ENCODE results near the gene PPP2R2D. TPM values are rescaled to one million over a fixed set of nuclear protein-coding genes. Genes with fewer than 3 reads are reported as not detected.

Gene PPP2R2D
- polyA plus RNA-seq, 1 experiment: 27.2 TPM

DNA sequence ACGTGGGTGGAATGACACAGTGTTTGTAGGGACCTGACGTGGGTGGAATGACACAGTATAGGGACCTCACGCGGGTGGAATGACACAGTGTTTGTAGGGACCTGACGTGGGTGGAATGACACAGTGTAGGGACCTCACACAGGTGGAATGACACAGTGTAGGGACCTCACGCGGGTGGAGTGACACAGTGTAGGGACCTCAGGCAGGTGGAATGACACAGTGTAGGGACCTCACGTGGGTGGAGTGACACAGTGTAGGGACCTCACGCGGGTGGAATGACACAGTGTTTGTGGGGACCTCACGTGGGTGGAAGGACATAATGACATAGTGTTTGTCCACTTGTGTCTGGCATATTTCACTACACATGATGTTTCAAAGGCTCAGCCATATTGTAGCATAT is 19.3 kb downstream of the PPP2R2D start:
- ChIA-PET POLR2A (no interaction called here), CTCF (no interaction called here)
- Histone ChIP-seq H3K9me3 (ENCODE audit: control insufficient read depth, insufficient read depth, low read length) (0 out of 2 replicates have a peak, but pooled peaks cover 2% of the 10 kb centered on the region), H3K27me3 (ENCODE audit: control insufficient read depth, insufficient read depth, low read length) (no peaks in the 10 kb centered on the region), H3K27ac (ENCODE audit: low read depth, low read length) (no peak overlapping the region), H3K4me3 (ENCODE audit: low read depth, low read length) (no peak overlapping the region)
- DNase-seq (ENCODE audit: low read depth, low spot score): no peak
- no peak for TF ChIP-seq CTCF (IDR thresholded peaks at IDR 0.05; ENCODE audit: low read depth, low read length)

DNA sequence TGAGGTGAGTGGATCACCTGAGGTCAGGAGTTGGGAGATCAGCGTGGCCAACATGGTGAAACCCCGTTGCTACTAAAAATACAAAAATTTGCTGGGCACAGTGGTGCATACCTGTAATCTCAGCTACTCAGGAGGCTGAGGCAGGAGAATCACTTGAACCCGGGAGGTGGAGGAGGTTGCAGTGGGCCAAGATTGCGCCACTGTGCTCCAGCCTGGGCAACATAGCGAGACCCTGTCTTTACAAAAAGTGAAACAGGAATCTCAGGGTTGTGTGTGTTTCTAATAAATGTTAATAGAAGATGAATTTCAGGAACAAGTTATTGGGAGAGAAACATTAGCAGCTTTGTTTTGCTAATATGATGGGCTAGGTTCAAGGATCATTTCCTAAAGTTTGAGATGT is 19.9 kb downstream of the PPP2R2D start:
- POLR2A ChIA-PET: no interaction called here
- CTCF ChIA-PET: no interaction called here
- DNase-seq (ENCODE audit: low read depth, low spot score): no peak
- TF ChIP-seq CTCF (IDR thresholded peaks at IDR 0.05; ENCODE audit: low read depth, low read length): no peak
- Histone ChIP-seq H3K27me3 (ENCODE audit: control insufficient read depth, insufficient read depth, low read length) (no peaks in the 10 kb centered on the region), H3K27ac (ENCODE audit: low read depth, low read length) (no peak overlapping the region), H3K9me3 (ENCODE audit: control insufficient read depth, insufficient read depth, low read length) (peaks cover 4% of the 10 kb centered on the region), H3K4me3 (ENCODE audit: low read depth, low read length) (no peak overlapping the region)

- ChIA-PET CTCF (no interaction called here), POLR2A (no interaction called here)
- H3K27ac ChIP-seq (ENCODE audit: low read depth, low read length): no peak overlapping the region
- H3K9me3 ChIP-seq (ENCODE audit: control insufficient read depth, insufficient read depth, low read length): peaks cover 6% of the 10 kb centered on the region
- no peaks in the 10 kb centered on the region for H3K27me3 ChIP-seq (ENCODE audit: control insufficient read depth, insufficient read depth, low read length)
- H3K4me3 ChIP-seq (ENCODE audit: low read depth, low read length): no peak overlapping the region
- TF ChIP-seq CTCF (IDR thresholded peaks at IDR 0.05; ENCODE audit: low read depth, low read length): no peak
- DNase-seq (ENCODE audit: low read depth, low spot score): no peak
Observed at GRCh38 chr10:131921184-131921583, 20.4 kb downstream of the PPP2R2D start.

DNA sequence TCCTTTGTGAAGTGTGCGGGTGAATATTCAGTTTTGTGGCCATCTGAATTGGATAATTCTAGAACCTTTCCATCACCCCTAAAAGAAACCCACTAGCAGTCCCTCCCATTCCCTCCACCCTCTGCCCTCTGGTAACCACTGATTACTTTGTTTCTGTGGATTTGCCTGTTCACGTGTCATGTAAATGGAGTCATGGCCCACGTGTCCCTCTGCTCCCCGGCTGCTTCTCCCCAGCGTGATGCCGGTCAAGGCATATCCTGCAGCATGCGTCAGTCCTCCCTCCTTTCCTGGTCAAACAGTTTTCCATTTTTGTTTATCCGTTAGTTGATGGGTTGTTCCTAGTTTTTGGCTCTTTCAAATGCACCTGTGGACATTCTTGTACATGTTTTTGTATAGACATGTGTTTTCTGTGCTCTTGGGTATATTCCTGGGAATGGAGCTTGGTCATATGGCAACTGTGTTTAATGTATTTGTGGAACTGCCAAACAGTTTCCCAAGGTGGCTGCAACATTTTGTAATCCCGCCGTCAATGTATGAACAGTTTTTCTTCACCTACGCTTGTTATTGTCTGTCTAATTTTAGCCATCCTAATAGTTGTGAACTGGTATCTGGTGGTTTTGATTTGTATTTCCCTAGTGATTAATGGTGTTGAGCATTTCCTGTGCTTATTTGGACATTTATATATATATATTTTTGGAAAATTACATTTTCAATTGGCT is 22.4 kb downstream of the PPP2R2D start:
- Histone ChIP-seq H3K9me3 (ENCODE audit: control insufficient read depth, insufficient read depth, low read length) (peaks cover 6% of the 10 kb centered on the region), H3K27me3 (ENCODE audit: control insufficient read depth, insufficient read depth, low read length) (no peaks in the 10 kb centered on the region), H3K4me3 (ENCODE audit: low read depth, low read length) (no peak overlapping the region), H3K27ac (ENCODE audit: low read depth, low read length) (no peak overlapping the region)
- CTCF ChIA-PET: no interaction called here
- no peak for TF ChIP-seq CTCF (IDR thresholded peaks at IDR 0.05; ENCODE audit: low read depth, low read length)
- no peak for DNase-seq (ENCODE audit: low read depth, low spot score)
- POLR2A ChIA-PET: no interaction called here

DNA sequence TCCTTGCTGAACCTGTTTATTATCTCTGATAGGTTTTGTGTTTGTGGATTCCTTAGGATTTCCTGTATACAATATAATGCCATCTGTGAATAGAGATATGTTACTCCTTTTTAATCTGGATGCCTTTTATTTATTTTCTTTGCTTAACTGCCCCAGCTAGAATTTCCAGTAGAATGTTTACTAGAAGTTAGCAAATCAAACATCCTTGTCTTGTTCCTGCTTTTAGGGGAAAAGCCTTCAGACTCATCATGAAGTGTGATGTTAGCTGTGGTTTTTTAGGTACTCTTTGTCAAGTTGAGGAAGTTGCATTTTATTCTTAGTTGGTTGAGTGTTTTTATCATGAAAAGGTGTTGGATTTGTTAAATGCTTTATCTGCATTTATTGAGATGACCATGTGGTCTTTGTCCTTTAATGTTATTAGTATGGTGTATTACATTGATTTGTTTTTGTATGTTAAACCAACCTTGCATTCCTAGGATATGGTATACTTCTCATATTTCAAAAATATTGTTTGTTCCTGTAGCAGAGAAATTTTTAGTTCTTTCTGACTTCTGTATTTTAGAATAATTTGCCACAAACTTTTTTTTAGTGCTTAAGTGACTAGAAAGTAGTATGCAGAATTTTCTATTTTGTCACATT is 24.3 kb downstream of the PPP2R2D start:
- TF ChIP-seq CTCF (IDR thresholded peaks at IDR 0.05; ENCODE audit: low read depth, low read length): no peak
- Histone ChIP-seq H3K27ac (ENCODE audit: low read depth, low read length) (no peak overlapping the region), H3K4me3 (ENCODE audit: low read depth, low read length) (no peak overlapping the region), H3K9me3 (ENCODE audit: control insufficient read depth, insufficient read depth, low read length) (peaks cover 6% of the 10 kb centered on the region), H3K27me3 (ENCODE audit: control insufficient read depth, insufficient read depth, low read length) (no peaks in the 10 kb centered on the region)
- ChIA-PET CTCF (interaction anchor here (2.5 kb wide), 1 partner anchor 20 kb away, joined by 6 read pairs; no protein-coding TSS in a partner anchor), POLR2A (no interaction called here)
- no peak for DNase-seq (ENCODE audit: low read depth, low spot score)
